Spinal cord (tissue), 10 donors: ENCODE data around the gene CNOT1. TPM values are rescaled to one million over a fixed set of nuclear protein-coding genes. Genes with fewer than 3 reads are reported as not detected.
A peak's percentile ranks its signal among the peaks of the same experiment; 100 is the strongest.

ENCODE experiments used
- DNase-seq, 6 donors: peaks; one replicate each; pipeline versions ENCODE4 v3.0.0 to v3.0.0-alpha.2; 2013 to 2015; ENCODE audit warnings: low spot score in 6 of 6, low read depth in 4 of 6
- H3K27ac ChIP-seq: one replicate; pipeline ENCODE4 v1.5.1; 2013; ENCODE audit warnings: low read depth, low read length, control low read depth
- H3K27me3 ChIP-seq: one replicate; pipeline ENCODE4 v1.6.1; 2013; ENCODE audit warnings: low read length; ENCODE audit not compliant: control insufficient read depth, insufficient read depth
- H3K36me3 ChIP-seq: one replicate; pipeline ENCODE4 v1.6.1; 2013; ENCODE audit warnings: low read length; ENCODE audit not compliant: control insufficient read depth, insufficient read depth
- H3K4me1 ChIP-seq: one replicate; pipeline ENCODE4 v1.6.1; 2013; ENCODE audit warnings: low read length; ENCODE audit not compliant: control insufficient read depth, insufficient read depth
- H3K4me3 ChIP-seq: one replicate; pipeline ENCODE4 v1.5.1; 2013; ENCODE audit warnings: low read depth, low read length, control low read depth
- H3K9me3 ChIP-seq: one replicate; pipeline ENCODE4 v1.6.1; 2013; ENCODE audit warnings: low read length; ENCODE audit not compliant: control insufficient read depth, insufficient read depth
- WGBS: methylation state at CpG from one replicate; pipeline ENCODE4 v1.1.5; 2013; ENCODE audit warnings: missing lambda C conversion rate; ENCODE audit not compliant: insufficient coverage; 5-methylcytosine and 5-hydroxymethylcytosine counted together
- polyA plus RNA-seq, 2 donors: library from polyadenylated mRNA; unstranded; fragments of 120-200 nt; gene quantifications; one replicate each; pipeline ENCODE4 v1.2.1, GENCODE V29; 2013; ENCODE audit not compliant: insufficient read length in 2 of 2
- total RNA-seq, 2 donors: library from RNA; depleted of rRNA in 1 of 2; stranded (reverse); fragments of 120-200 nt in 1 of 2; fragments of >200 nt in 1 of 2; gene quantifications; one replicate each; pipeline versions ENCODE4 v1.2.3 to v1.2.4, GENCODE V29; 2013 to 2014
- donor health status: healthy.

The CNOT1 gene
- total and polyA plus RNA-seq, 4 donors: 105 to 139 (median 118) TPM

GRCh38 chr16:58515125-58515870, 114.3 kb downstream of the CNOT1 start, which contains the start of gene SETD6:
Gene SETD6, plus strand, starts transcription at chr16:58515517. Its CDS starts 21 bp downstream, at chr16:58515538.
- H3K27ac ChIP-seq: peak within 1 kb of the TSS; percentile 67
- no peaks in the 10 kb centered on the region for H3K9me3 ChIP-seq
- DNase-seq: peak in 5 of 6 donors; percentile 72 to 96 (median 82)
- under 1% methylated on average over 80 of the region's 80 CpGs for WGBS
- peaks cover 53% of the 10 kb centered on the region for H3K36me3 ChIP-seq
- H3K4me1 ChIP-seq: peaks cover 25% of the 10 kb centered on the region
- H3K27me3 ChIP-seq: no peaks in the 10 kb centered on the region
- H3K4me3 ChIP-seq: peak within 1 kb of the TSS; percentile 77

GRCh38 chr16:58513874-58514273, 115.8 kb downstream of the CNOT1 start:
- no peak overlapping the region for H3K27ac ChIP-seq
- no peaks in the 10 kb centered on the region for H3K27me3 ChIP-seq
- H3K4me3 ChIP-seq: no peak overlapping the region
- peaks cover 59% of the 10 kb centered on the region for H3K36me3 ChIP-seq
- no CpG with 5 or more reads among the region's 3 CpGs for WGBS
- peaks cover 25% of the 10 kb centered on the region for H3K4me1 ChIP-seq
- H3K9me3 ChIP-seq: no peaks in the 10 kb centered on the region
- DNase-seq: no peak

GRCh38 chr16:58511933-58512815, 117.5 kb downstream of the CNOT1 start:
- DNase-seq: peak in 2 of 6 donors; percentile 63 to 77
- 32% methylated on average over 10 of the region's 17 CpGs for WGBS
- Histone ChIP-seq H3K27me3 (no peaks in the 10 kb centered on the region), H3K27ac (no peak overlapping the region), H3K36me3 (peaks cover 60% of the 10 kb centered on the region), H3K9me3 (no peaks in the 10 kb centered on the region), H3K4me1 (peaks cover 25% of the 10 kb centered on the region), H3K4me3 (no peak overlapping the region)

DNA sequence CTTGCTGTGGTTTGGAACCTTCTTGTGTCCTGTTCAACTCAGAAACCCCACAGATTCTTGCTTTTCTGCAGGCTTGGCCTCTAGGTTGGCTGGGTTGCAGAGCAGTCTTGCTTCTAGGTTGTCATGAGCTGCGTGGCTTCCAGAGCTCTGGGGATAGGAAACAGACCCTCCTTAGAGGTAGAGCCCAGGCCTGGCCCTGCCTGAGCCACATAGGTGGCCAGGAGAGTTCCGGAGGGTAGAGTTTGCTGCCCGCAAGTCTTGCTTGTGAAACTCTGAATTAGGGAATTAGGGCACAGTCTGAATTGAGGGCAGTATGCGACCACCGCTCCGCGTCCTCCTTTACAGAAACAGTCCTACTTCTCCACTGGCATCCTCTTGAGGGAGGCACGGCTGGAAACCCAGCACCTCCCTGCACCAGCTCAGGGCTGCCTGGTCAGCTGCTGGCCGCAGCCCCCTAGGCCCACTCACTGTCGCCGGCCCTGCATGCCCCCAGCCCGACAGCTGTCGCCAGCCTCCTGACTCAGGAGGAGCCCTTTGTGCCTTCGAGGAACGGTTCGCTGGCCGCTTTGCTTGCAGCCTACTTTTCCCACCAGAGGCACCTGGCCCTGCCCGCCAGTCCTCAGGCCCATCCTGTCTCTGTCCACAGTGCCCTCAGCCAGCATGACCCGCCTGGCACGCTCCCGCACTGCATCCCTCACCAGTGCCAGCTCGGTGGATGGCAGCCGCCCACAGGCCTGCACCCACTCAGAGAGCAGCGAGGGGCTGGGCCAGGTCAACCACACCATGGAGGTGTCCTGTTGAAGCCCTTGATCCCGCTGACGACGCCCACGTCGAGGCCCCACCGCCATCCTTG, 118.6 kb downstream of the CNOT1 start:
- WGBS: 79% methylated on average over 28 of the region's 30 CpGs
- no peak overlapping the region for H3K4me3 ChIP-seq
- DNase-seq: no peak
- H3K9me3 ChIP-seq: no peaks in the 10 kb centered on the region
- H3K36me3 ChIP-seq: peaks cover 67% of the 10 kb centered on the region
- H3K27ac ChIP-seq: no peak overlapping the region
- peaks cover 21% of the 10 kb centered on the region for H3K4me1 ChIP-seq
- no peaks in the 10 kb centered on the region for H3K27me3 ChIP-seq

- no peak overlapping the region for H3K4me3 ChIP-seq
- 84% methylated on average over 18 of the region's 18 CpGs for WGBS
- no peaks in the 10 kb centered on the region for H3K9me3 ChIP-seq
- peaks cover 21% of the 10 kb centered on the region for H3K4me1 ChIP-seq
- DNase-seq: no peak
- peaks cover 70% of the 10 kb centered on the region for H3K36me3 ChIP-seq
- no peaks in the 10 kb centered on the region for H3K27me3 ChIP-seq
- no peak overlapping the region for H3K27ac ChIP-seq
These were observed 119.4 kb downstream of the CNOT1 start for GRCh38 chr16:58510097-58510775.

GRCh38 chr16:58509256-58510096, 120.2 kb downstream of the CNOT1 start:
- DNase-seq: no peak
- Histone ChIP-seq H3K36me3 (peaks cover 72% of the 10 kb centered on the region), H3K9me3 (no peaks in the 10 kb centered on the region), H3K4me3 (no peak overlapping the region), H3K4me1 (peaks cover 16% of the 10 kb centered on the region), H3K27me3 (no peaks in the 10 kb centered on the region), H3K27ac (no peak overlapping the region)
- 96% methylated on average over 7 of the region's 9 CpGs for WGBS

- Histone ChIP-seq H3K27me3 (no peaks in the 10 kb centered on the region), H3K9me3 (no peaks in the 10 kb centered on the region), H3K4me1 (peaks cover 18% of the 10 kb centered on the region), H3K27ac (no peak overlapping the region), H3K4me3 (no peak overlapping the region), H3K36me3 (peaks cover 79% of the 10 kb centered on the region)
- DNase-seq: no peak
- WGBS: 89% methylated on average over 4 of the region's 5 CpGs
These were observed 120.9 kb downstream of the CNOT1 start for GRCh38 chr16:58508671-58509251.

GRCh38 chr16:58507963-58508670, 121.5 kb downstream of the CNOT1 start:
- H3K36me3 ChIP-seq: peaks cover 85% of the 10 kb centered on the region
- H3K4me3 ChIP-seq: no peak overlapping the region
- no peak overlapping the region for H3K27ac ChIP-seq
- 85% methylated on average over 14 of the region's 14 CpGs for WGBS
- DNase-seq: no peak
- peaks cover 24% of the 10 kb centered on the region for H3K4me1 ChIP-seq
- no peaks in the 10 kb centered on the region for H3K9me3 ChIP-seq
- H3K27me3 ChIP-seq: no peaks in the 10 kb centered on the region
